ENCODE measurements around the gene LAMC1. TPM values are rescaled to one million over a fixed set of nuclear protein-coding genes. Genes with fewer than 3 reads are reported as not detected.

Gene LAMC1
- total and polyA plus RNA-seq, 2 experiments from 2014 or later: 18.4 to 116 TPM

- Mint-ChIP-seq H3K36me3 (ENCODE audit: low read depth) (no peaks in the 10 kb centered on the region), H3K4me3 (no peak overlapping the region), H3K9me3 (no peaks in the 10 kb centered on the region), H3K27me3 (ENCODE audit: insufficient read depth, low read depth, poor library complexity) (no peaks in the 10 kb centered on the region), H3K27ac (no peak overlapping the region), H3K4me1 (peaks cover 2% of the 10 kb centered on the region; the same call in 1 of the 3 replicates)
- H4K20me1 ChIP-seq (replicated peaks; ENCODE audit: insufficient read depth): no peaks in the 10 kb centered on the region
- DNase-seq (ENCODE audit: low spot score): no peak
- no peak overlapping the region for H2AFZ ChIP-seq
- H3K27me3 ChIP-seq (ENCODE audit: insufficient read depth): no peaks in the 10 kb centered on the region
- no peaks in the 10 kb centered on the region for H3F3A ChIP-seq (replicated peaks; ENCODE audit: low read depth)
- 0 out of 2 replicates have a peak, but pooled peaks cover 3% of the 10 kb centered on the region for H3K36me3 ChIP-seq (ENCODE audit: insufficient read depth)
- no peaks in the 10 kb centered on the region for H3K9me2 ChIP-seq (ENCODE audit: insufficient read depth)
- TF ChIP-seq, protein P1, sequence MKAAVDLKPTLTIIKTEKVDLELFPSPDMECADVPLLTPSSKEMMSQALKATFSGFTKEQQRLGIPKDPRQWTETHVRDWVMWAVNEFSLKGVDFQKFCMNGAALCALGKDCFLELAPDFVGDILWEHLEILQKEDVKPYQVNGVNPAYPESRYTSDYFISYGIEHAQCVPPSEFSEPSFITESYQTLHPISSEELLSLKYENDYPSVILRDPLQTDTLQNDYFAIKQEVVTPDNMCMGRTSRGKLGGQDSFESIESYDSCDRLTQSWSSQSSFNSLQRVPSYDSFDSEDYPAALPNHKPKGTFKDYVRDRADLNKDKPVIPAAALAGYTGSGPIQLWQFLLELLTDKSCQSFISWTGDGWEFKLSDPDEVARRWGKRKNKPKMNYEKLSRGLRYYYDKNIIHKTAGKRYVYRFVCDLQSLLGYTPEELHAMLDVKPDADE (IDR thresholded peaks at IDR 0.05): no peak
- no peak for TF ChIP-seq EZH2phosphoT487 (IDR thresholded peaks at IDR 0.05; ENCODE audit: unreplicated experiment)
- no peak for TF ChIP-seq NANOG (IDR thresholded peaks at IDR 0.05; ENCODE audit: borderline replicate concordance)
- no peak for TF ChIP-seq STAT1 (IDR thresholded peaks at IDR 0.05; ENCODE audit: unreplicated experiment)
- TF ChIP-seq, protein P2, sequence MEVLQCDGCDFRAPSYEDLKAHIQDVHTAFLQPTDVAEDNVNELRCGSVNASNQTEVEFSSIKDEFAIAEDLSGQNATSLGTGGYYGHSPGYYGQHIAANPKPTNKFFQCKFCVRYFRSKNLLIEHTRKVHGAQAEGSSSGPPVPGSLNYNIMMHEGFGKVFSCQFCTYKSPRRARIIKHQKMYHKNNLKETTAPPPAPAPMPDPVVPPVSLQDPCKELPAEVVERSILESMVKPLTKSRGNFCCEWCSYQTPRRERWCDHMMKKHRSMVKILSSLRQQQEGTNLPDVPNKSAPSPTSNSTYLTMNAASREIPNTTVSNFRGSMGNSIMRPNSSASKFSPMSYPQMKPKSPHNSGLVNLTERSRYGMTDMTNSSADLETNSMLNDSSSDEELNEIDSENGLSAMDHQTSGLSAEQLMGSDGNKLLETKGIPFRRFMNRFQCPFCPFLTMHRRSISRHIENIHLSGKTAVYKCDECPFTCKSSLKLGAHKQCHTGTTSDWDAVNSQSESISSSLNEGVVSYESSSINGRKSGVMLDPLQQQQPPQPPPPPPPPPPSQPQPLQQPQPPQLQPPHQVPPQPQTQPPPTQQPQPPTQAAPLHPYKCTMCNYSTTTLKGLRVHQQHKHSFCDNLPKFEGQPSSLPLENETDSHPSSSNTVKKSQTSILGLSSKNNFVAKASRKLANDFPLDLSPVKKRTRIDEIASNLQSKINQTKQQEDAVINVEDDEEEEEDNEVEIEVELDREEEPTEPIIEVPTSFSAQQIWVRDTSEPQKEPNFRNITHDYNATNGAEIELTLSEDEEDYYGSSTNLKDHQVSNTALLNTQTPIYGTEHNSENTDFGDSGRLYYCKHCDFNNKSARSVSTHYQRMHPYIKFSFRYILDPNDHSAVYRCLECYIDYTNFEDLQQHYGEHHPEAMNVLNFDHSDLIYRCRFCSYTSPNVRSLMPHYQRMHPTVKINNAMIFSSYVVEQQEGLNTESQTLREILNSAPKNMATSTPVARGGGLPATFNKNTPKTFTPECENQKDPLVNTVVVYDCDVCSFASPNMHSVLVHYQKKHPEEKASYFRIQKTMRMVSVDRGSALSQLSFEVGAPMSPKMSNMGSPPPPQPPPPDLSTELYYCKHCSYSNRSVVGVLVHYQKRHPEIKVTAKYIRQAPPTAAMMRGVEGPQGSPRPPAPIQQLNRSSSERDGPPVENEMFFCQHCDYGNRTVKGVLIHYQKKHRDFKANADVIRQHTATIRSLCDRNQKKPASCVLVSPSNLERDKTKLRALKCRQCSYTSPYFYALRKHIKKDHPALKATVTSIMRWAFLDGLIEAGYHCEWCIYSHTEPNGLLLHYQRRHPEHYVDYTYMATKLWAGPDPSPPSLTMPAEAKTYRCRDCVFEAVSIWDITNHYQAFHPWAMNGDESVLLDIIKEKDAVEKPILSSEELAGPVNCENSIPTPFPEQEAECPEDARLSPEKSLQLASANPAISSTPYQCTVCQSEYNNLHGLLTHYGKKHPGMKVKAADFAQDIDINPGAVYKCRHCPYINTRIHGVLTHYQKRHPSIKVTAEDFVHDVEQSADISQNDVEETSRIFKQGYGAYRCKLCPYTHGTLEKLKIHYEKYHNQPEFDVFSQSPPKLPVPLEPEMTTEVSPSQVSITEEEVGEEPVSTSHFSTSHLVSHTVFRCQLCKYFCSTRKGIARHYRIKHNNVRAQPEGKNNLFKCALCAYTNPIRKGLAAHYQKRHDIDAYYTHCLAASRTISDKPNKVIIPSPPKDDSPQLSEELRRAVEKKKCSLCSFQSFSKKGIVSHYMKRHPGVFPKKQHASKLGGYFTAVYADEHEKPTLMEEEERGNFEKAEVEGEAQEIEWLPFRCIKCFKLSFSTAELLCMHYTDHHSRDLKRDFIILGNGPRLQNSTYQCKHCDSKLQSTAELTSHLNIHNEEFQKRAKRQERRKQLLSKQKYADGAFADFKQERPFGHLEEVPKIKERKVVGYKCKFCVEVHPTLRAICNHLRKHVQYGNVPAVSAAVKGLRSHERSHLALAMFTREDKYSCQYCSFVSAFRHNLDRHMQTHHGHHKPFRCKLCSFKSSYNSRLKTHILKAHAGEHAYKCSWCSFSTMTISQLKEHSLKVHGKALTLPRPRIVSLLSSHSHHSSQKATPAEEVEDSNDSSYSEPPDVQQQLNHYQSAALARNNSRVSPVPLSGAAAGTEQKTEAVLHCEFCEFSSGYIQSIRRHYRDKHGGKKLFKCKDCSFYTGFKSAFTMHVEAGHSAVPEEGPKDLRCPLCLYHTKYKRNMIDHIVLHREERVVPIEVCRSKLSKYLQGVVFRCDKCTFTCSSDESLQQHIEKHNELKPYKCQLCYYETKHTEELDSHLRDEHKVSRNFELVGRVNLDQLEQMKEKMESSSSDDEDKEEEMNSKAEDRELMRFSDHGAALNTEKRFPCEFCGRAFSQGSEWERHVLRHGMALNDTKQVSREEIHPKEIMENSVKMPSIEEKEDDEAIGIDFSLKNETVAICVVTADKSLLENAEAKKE (CRISPR knock-in tag; IDR thresholded peaks at IDR 0.05): no peak
- no peak for TF ChIP-seq JUNB (IDR thresholded peaks at IDR 0.05; ENCODE audit: unreplicated experiment)
- TF ChIP-seq CREB1 (CRISPR knock-in tag; IDR thresholded peaks at IDR 0.05; ENCODE audit: low read depth): no peak
- TF ChIP-seq EZH2 (IDR thresholded peaks at IDR 0.05; ENCODE audit: low read depth, unreplicated experiment): no peak
- TF ChIP-seq REST (IDR thresholded peaks at IDR 0.05; ENCODE audit: unreplicated experiment): no peak
- TF ChIP-seq ZNF331 (CRISPR knock-in tag; IDR thresholded peaks at IDR 0.05; ENCODE audit: low read depth): no peak
- TF ChIP-seq ZNF114 (CRISPR knock-in tag; IDR thresholded peaks at IDR 0.05): no peak
- TF ChIP-seq, protein P3, sequence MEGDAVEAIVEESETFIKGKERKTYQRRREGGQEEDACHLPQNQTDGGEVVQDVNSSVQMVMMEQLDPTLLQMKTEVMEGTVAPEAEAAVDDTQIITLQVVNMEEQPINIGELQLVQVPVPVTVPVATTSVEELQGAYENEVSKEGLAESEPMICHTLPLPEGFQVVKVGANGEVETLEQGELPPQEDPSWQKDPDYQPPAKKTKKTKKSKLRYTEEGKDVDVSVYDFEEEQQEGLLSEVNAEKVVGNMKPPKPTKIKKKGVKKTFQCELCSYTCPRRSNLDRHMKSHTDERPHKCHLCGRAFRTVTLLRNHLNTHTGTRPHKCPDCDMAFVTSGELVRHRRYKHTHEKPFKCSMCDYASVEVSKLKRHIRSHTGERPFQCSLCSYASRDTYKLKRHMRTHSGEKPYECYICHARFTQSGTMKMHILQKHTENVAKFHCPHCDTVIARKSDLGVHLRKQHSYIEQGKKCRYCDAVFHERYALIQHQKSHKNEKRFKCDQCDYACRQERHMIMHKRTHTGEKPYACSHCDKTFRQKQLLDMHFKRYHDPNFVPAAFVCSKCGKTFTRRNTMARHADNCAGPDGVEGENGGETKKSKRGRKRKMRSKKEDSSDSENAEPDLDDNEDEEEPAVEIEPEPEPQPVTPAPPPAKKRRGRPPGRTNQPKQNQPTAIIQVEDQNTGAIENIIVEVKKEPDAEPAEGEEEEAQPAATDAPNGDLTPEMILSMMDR (conservative IDR thresholded peaks at IDR 0.05; ENCODE audit: low read depth in 2 of 2): no peak
- TF ChIP-seq POLR2AphosphoS5 (IDR thresholded peaks at IDR 0.05; ENCODE audit: low read depth): no peak
- H3K27ac ChIP-seq (ENCODE audit: low read depth): peak overlapping the region; percentile 64; the same call in 1 of the 2 replicates
- H3K4me2 ChIP-seq: no peak overlapping the region
- H3K79me2 ChIP-seq (replicated peaks; ENCODE audit: insufficient read depth): no peaks in the 10 kb centered on the region
- no peak for ATAC-seq
- H3K4me3 ChIP-seq: no peak overlapping the region
- no peaks in the 10 kb centered on the region for H3K4me1 ChIP-seq (ENCODE audit: insufficient read depth)
These were observed 125.4 kb downstream of the LAMC1 start for GRCh38 chr1:183148599-183148998.

All from GM23338 (cell line).